ENCODE data around the gene RETN. TPM values are rescaled to one million over a fixed set of nuclear protein-coding genes. Genes with fewer than 3 reads are reported as not detected.
A peak's percentile ranks its signal among the peaks of the same experiment; 100 is the strongest.

Gene RETN
- total RNA-seq, 4 donors from 2014 or later: not detected

DNA sequence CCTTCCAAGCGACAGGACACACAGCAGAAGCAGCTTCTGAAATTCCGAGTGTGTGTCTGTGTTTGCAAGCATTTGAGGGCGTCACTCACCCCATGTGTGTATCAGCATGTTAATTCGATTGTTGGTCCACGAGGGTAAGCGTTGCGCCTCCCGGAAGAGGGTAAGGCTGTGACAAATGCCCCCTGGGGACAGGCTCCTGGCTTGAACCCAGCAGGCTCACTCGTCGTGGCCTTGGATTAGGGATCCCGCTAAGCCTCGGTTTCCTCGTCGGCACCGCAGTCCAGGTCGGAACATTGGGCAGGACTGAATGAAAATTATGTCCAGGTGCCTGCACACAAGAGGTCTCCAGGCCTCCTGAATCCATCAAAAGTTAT is 32.5 kb upstream of the RETN start:
- Histone ChIP-seq H3K36me3 (peaks cover 0 to 10% (median 0%) of the 10 kb centered on the region in 3 donors), H3K9me3 (no peaks in the 10 kb centered on the region), H3K27ac (peak overlapping the region; percentile 84 to 89 (median 88)), H3K4me3 (peak overlapping the region; percentile 62 to 91 (median 72)), H3K27me3 (no peaks in the 10 kb centered on the region), H3K4me1 (peaks cover 0 to 11% (median 5%) of the 10 kb centered on the region in 4 donors)
- TF ChIP-seq POLR2A (IDR thresholded peaks at IDR 0.05): no peak
- TF ChIP-seq, protein P1, sequence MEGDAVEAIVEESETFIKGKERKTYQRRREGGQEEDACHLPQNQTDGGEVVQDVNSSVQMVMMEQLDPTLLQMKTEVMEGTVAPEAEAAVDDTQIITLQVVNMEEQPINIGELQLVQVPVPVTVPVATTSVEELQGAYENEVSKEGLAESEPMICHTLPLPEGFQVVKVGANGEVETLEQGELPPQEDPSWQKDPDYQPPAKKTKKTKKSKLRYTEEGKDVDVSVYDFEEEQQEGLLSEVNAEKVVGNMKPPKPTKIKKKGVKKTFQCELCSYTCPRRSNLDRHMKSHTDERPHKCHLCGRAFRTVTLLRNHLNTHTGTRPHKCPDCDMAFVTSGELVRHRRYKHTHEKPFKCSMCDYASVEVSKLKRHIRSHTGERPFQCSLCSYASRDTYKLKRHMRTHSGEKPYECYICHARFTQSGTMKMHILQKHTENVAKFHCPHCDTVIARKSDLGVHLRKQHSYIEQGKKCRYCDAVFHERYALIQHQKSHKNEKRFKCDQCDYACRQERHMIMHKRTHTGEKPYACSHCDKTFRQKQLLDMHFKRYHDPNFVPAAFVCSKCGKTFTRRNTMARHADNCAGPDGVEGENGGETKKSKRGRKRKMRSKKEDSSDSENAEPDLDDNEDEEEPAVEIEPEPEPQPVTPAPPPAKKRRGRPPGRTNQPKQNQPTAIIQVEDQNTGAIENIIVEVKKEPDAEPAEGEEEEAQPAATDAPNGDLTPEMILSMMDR (IDR thresholded peaks at IDR 0.05): no peak
- DNase-seq: no peak

DNA sequence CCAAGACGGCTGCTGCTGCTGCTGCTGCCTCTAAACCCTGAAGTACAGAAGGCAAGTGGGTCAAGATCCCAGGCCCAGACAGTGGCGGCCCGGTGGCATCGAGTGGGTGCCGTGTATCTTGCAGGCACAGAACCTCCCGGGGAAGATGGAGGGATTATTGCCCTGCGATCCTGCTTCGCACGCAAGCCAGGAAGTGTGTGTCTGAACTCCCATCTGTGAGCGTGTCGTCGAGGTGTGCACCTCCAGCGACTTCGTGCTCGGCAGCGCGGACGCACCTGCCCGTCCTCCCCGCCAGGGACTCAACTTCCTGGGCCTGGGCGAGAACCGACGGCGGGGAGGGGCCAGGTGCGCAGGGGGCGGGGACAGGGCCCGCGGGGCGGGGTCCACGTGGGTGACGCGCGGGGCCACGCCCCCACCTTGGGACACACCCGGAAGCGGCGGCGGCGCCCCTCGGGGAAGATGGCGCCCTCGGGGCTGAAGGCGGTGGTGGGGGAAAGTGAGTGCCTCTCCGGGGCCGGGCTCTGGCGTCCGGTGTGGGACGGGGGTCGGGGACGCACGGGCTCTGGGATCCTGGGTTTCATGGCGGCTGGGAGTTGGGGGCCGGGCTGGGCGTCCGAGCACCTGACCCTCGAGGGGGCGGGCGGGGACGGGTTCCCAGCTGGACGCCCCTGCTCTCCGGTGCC is 32.0 kb upstream of the RETN start, which contains the start of gene STXBP2:
TSS of gene STXBP2 (plus strand) at position 420 of the 683 bp plus-strand sequence. CDS start at position 460, 40 bp downstream.
- TF ChIP-seq, protein P1 (IDR thresholded peaks at IDR 0.05): peak; percentile 22 to 66 (median 44)
- peak; percentile 59 to 76 for TF ChIP-seq POLR2A (IDR thresholded peaks at IDR 0.05)
- no peaks in the 10 kb centered on the region for H3K9me3 ChIP-seq
- peak; percentile 91 to 96 (median 94) for DNase-seq

DNA sequence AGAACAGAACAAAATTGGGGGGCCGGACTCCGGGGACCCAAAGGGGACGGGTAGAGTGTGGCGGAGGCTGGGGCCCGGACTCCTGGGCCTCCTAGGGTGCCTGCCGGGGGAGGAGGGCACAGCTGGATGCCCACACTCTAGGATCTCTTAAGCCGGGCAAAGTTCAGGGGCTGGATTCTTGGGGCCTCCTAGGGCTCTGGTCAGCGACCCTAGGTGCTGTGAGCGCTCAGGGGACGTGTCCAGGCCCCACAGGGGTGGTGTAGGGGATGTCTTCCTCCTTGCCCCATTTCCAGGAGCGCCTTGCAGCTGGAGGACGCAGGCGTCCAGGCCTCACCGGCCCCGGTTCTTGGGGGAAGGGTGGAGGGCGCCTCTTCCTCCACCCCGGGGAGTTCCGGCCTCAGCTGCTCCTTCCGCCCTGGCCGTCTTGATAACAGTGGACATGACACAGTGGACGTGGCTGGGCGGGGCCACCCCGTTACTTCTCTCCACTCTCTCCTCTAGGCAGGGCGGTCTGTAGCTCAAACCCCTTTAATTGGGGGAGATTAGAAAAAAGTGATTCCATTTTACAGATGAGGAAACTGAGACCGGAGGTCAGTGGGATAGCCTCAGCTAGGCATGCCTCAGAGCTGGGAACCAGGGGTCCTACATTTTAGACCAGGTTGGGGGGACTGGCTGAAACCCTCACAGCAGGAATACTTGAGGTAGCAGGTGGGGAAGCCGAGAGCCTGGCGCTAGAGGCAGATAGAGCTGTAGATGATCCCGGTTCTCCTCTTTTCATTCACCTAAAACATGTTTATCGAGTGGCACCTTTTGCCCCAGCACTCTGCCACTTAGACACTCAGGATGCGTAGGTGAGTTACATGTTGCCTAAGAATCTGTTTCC is 31.2 kb upstream of the RETN start:
- no peaks in the 10 kb centered on the region for H3K9me3 ChIP-seq
- TF ChIP-seq, protein P1 (IDR thresholded peaks at IDR 0.05): no peak
- TF ChIP-seq POLR2A (IDR thresholded peaks at IDR 0.05): no peak
- H3K4me1 ChIP-seq: peaks cover 0 to 11% (median 5%) of the 10 kb centered on the region in 4 donors
- H3K27ac ChIP-seq: peak overlapping the region; percentile 84 to 89 (median 88)
- H3K4me3 ChIP-seq: peak overlapping the region; percentile 62 to 91 (median 72)
- no peaks in the 10 kb centered on the region for H3K27me3 ChIP-seq
- peak; percentile 28 to 74 (median 72) for DNase-seq
- peaks cover 0 to 17% (median 0%) of the 10 kb centered on the region in 3 donors for H3K36me3 ChIP-seq

More for the DNA sequence above, 32.0 kb upstream of the RETN start, which contains the start of gene STXBP2:
- Histone ChIP-seq H3K27me3 (no peaks in the 10 kb centered on the region), H3K27ac (peak within 1 kb of the TSS; percentile 84 to 89 (median 88)), H3K36me3 (peaks cover 0 to 10% (median 0%) of the 10 kb centered on the region in 3 donors), H3K4me1 (peaks cover 0 to 11% (median 5%) of the 10 kb centered on the region in 4 donors), H3K4me3 (peak within 1 kb of the TSS; percentile 62 to 91 (median 72))

DNA sequence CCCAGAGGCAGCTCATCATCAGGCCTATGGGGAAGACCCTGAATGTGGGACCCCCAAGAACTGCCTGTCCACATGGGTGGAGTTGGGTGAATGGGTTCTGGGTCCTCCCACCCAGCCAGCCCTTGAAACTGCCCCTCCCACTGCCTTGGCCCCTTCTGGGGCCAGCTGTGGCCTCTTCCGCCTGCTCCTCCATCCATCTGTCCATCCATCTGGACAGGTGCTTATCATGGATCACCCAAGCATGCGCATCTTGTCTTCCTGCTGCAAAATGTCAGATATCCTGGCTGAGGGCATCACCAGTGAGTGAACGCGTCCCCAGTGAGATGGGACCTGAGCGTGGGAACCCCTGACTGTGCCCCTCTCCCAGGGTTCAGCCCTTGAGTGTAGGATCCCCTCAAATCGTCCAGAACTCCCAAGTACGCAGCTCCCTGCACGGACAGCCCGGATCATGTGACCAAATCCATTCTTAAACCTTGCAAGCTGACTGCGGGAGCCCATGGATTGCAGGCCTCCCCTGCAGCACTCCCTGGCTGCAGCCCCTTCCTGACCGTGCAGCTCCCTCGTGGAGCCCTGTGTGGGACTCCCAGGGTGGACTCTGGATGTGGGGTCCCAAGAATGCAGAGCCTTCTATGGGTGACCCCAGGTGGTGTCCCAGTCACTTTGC is 29.9 kb upstream of the RETN start:
- no peak overlapping the region for H3K27ac ChIP-seq
- no peaks in the 10 kb centered on the region for H3K27me3 ChIP-seq
- TF ChIP-seq, protein P1 (IDR thresholded peaks at IDR 0.05): no peak
- no peak for TF ChIP-seq POLR2A (IDR thresholded peaks at IDR 0.05)
- H3K36me3 ChIP-seq: peaks cover 0 to 20% (median 0%) of the 10 kb centered on the region in 3 donors
- no peak for DNase-seq
- no peaks in the 10 kb centered on the region for H3K9me3 ChIP-seq
- peaks cover 0 to 11% (median 5%) of the 10 kb centered on the region in 4 donors for H3K4me1 ChIP-seq
- no peak overlapping the region for H3K4me3 ChIP-seq

DNA sequence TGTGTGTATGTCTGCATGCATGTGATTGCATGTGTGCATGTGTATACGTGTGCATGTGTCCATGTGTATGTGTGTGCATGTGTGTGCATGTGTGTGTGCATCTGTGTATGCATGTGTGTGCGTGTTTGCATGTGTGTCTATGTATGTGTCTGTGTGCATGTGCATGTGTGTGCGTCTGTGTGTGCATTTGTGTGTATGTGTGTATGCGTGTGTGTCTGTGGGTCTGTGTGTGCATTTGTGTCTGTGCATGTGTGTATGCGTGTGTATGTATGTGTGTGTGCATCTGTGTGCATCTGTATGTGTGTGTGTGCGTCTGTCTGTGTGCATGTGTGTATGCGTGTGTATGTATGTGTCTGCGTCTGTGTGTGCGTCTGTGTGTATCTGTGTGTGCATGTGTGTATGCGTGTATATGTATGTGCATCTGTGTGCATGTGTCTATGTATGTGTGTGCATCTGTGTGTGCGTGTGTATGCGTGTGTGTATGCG is 28.9 kb upstream of the RETN start:
- H3K27me3 ChIP-seq: no peaks in the 10 kb centered on the region

More for the DNA sequence above, 28.9 kb upstream of the RETN start:
- peaks cover 0 to 11% (median 5%) of the 10 kb centered on the region in 4 donors for H3K4me1 ChIP-seq
- DNase-seq: no peak
- no peaks in the 10 kb centered on the region for H3K9me3 ChIP-seq
- no peak overlapping the region for H3K4me3 ChIP-seq
- H3K27ac ChIP-seq: no peak overlapping the region
- TF ChIP-seq, protein P1 (IDR thresholded peaks at IDR 0.05): no peak
- H3K36me3 ChIP-seq: peaks cover 0 to 23% (median 0%) of the 10 kb centered on the region in 3 donors

All from Peyer's patch (tissue), 4 donors.